HEK293T (cell line): ENCODE data around the gene GTF2A2.

Source experiments
- ARNT ChIP-seq: fragments of 450-650 bp; IDR thresholded peaks from 2 replicates; pipeline ENCODE4 v1.6.1; 2017; ENCODE audit warnings: mild to moderate bottlenecking
- BHLHE40 ChIP-seq: fragments of 450-650 bp; IDR thresholded peaks from 2 replicates; pipeline ENCODE4 v1.6.1; 2016; ENCODE audit warnings: mild to moderate bottlenecking, moderate library complexity, borderline replicate concordance
- FOXA1 ChIP-seq: fragments of 450-650 bp; IDR thresholded peaks from 2 replicates; pipeline ENCODE4 v1.6.1; 2016; ENCODE audit warnings: mild to moderate bottlenecking
- FOXM1 ChIP-seq: fragments of 450-650 bp; IDR thresholded peaks from 2 replicates; pipeline ENCODE4 v1.6.1; 2017; ENCODE audit warnings: mild to moderate bottlenecking, borderline replicate concordance
- LEF1 ChIP-seq: fragments of 450-650 bp; IDR thresholded peaks from 2 replicates; pipeline ENCODE4 v1.6.1; 2017; ENCODE audit warnings: mild to moderate bottlenecking, borderline replicate concordance
- NFRKB ChIP-seq: fragments of 450-650 bp; IDR thresholded peaks from 2 replicates; pipeline ENCODE4 v1.6.1; 2016; ENCODE audit warnings: mild to moderate bottlenecking, moderate library complexity
- PKNOX1 ChIP-seq: fragments of 450-650 bp; IDR thresholded peaks from 2 replicates; pipeline ENCODE4 v1.6.1; 2016
- SP1 ChIP-seq: fragments of 450-650 bp; IDR thresholded peaks from 2 replicates; pipeline ENCODE4 v1.6.1; 2017
- SUZ12 ChIP-seq: fragments of 450-650 bp; IDR thresholded peaks from 2 replicates; pipeline ENCODE4 v1.6.1; 2016; ENCODE audit warnings: mild to moderate bottlenecking
- TARDBP ChIP-seq: fragments of 450-650 bp; IDR thresholded peaks from 2 replicates; pipeline ENCODE4 v1.6.1; 2016
- ZNF384 ChIP-seq: fragments of 450-650 bp; IDR thresholded peaks from 2 replicates; pipeline ENCODE4 v1.6.1; 2016

- no peak for TF ChIP-seq SP1
- TF ChIP-seq NFRKB = no peak
- no peak for TF ChIP-seq FOXA1
- no peak for TF ChIP-seq FOXM1
- TF ChIP-seq BHLHE40 = no peak
- no peak for TF ChIP-seq TARDBP
- peak; percentile 98 for TF ChIP-seq PKNOX1
- no peak for TF ChIP-seq SUZ12
- TF ChIP-seq LEF1 = no peak
- TF ChIP-seq ZNF384 = no peak
- TF ChIP-seq ARNT = no peak
Measured at GRCh38 chr15:59656897-59657634, at the start of gene GTF2A2.
